HEK293 (cell line): Measurements from ENCODE around the gene ARG2.
A peak's percentile ranks its signal among the peaks of the same experiment; 100 is the strongest.

Source experiments
- KLF1 ChIP-seq: fragments of 450-650 bp; formaldehyde crosslinking; IDR thresholded peaks from 2 replicates; pipeline ENCODE4 v1.5.1; 2016; ENCODE audit warnings: missing biosample characterization, missing genetic modification characterization
- KLF16 ChIP-seq: fragments of 450-650 bp; formaldehyde crosslinking; IDR thresholded peaks from 2 replicates; pipeline ENCODE4 v1.5.1; 2017; ENCODE audit warnings: missing biosample characterization, missing genetic modification characterization
- REPIN1 ChIP-seq: fragments of 450-650 bp; formaldehyde crosslinking; IDR thresholded peaks from 2 replicates; pipeline ENCODE4 v1.5.1; 2017; ENCODE audit warnings: missing biosample characterization, missing genetic modification characterization, low read depth
- SP2 ChIP-seq: fragments of 450-650 bp; formaldehyde crosslinking; IDR thresholded peaks from 2 replicates; pipeline ENCODE4 v1.5.1; 2016; ENCODE audit warnings: missing biosample characterization, missing genetic modification characterization
- ZFP3 ChIP-seq: fragments of 450-650 bp; formaldehyde crosslinking; IDR thresholded peaks from 2 replicates; pipeline ENCODE4 v1.5.1; 2016; ENCODE audit warnings: low read depth, missing biosample characterization, missing genetic modification characterization
- ZFP69B ChIP-seq: fragments of 450-650 bp; formaldehyde crosslinking; IDR thresholded peaks from 2 replicates; pipeline ENCODE4 v1.5.1; 2016; ENCODE audit warnings: missing biosample characterization, missing genetic modification characterization
- ZNF10 ChIP-seq: fragments of 450-650 bp; formaldehyde crosslinking; IDR thresholded peaks from 2 replicates; pipeline ENCODE4 v1.5.1; 2017; ENCODE audit warnings: missing biosample characterization, missing genetic modification characterization
- ZNF112 ChIP-seq: fragments of 450-650 bp; formaldehyde crosslinking; IDR thresholded peaks from 2 replicates; pipeline ENCODE4 v1.5.0; 2017; ENCODE audit warnings: missing biosample characterization, missing genetic modification characterization
- ZNF114 ChIP-seq: fragments of 450-650 bp; formaldehyde crosslinking; IDR thresholded peaks from 2 replicates; pipeline ENCODE4 v1.5.0; 2017; ENCODE audit warnings: missing biosample characterization, missing genetic modification characterization
- ZNF16 ChIP-seq: fragments of 450-650 bp; formaldehyde crosslinking; IDR thresholded peaks from 2 replicates; pipeline ENCODE4 v1.5.1; 2016; ENCODE audit warnings: low read depth, missing biosample characterization, missing genetic modification characterization
- ZNF211 ChIP-seq: fragments of 450-650 bp; formaldehyde crosslinking; IDR thresholded peaks from 2 replicates; pipeline ENCODE4 v1.5.1; 2016; ENCODE audit warnings: low read depth, missing biosample characterization, missing genetic modification characterization
- ZNF239 ChIP-seq: fragments of 450-650 bp; formaldehyde crosslinking; IDR thresholded peaks from 2 replicates; pipeline ENCODE4 v1.5.1; 2016; ENCODE audit warnings: missing biosample characterization, missing genetic modification characterization
- ZNF274 ChIP-seq, 2 experiments: fragments of 200-500 bp in 1 of 2; fragments of 450-650 bp in 1 of 2; sonication (Bioruptor generic) in 1 of 2; formaldehyde crosslinking in 1 of 2; IDR thresholded peaks; 2 replicates each; pipeline versions ENCODE4 v1.5.1 to v1.6.1; 2014 to 2016; ENCODE audit warnings: borderline replicate concordance in 1 of 2, inconsistent platforms in 1 of 2, low read length in 1 of 2, missing biosample characterization in 1 of 2, missing genetic modification characterization in 1 of 2
- ZNF341 ChIP-seq: fragments of 450-650 bp; formaldehyde crosslinking; IDR thresholded peaks from 2 replicates; pipeline ENCODE4; 2016; ENCODE audit warnings: low read depth, missing biosample characterization, missing genetic modification characterization
- ZNF350 ChIP-seq: fragments of 450-650 bp; formaldehyde crosslinking; IDR thresholded peaks from 2 replicates; pipeline ENCODE4 v1.5.0; 2017; ENCODE audit warnings: missing biosample characterization, mild to moderate bottlenecking, missing genetic modification characterization
- ZNF548 ChIP-seq: fragments of 450-650 bp; formaldehyde crosslinking; IDR thresholded peaks from 2 replicates; pipeline ENCODE4 v1.5.1; 2016; ENCODE audit warnings: missing biosample characterization, missing genetic modification characterization
- ZNF629 ChIP-seq: fragments of 450-650 bp; formaldehyde crosslinking; IDR thresholded peaks from 2 replicates; pipeline ENCODE4 v1.5.1; 2017; ENCODE audit warnings: missing biosample characterization, missing genetic modification characterization
- ZNF768 ChIP-seq: fragments of 450-650 bp; formaldehyde crosslinking; IDR thresholded peaks from 2 replicates; pipeline ENCODE4 v1.5.1; 2018; ENCODE audit warnings: missing biosample characterization, mild to moderate bottlenecking, missing genetic modification characterization
- ZNF830 ChIP-seq: fragments of 450-650 bp; IDR thresholded peaks from 2 replicates; pipeline ENCODE4 v1.5.0; 2018; ENCODE audit warnings: missing biosample characterization, missing genetic modification characterization, low read depth, mild to moderate bottlenecking, moderate library complexity
- TF ChIP-seq, protein P1 (sequence below): fragments of 450-650 bp; formaldehyde crosslinking; IDR thresholded peaks from 2 replicates; pipeline ENCODE4 v1.5.1; 2016; ENCODE audit warnings: missing biosample characterization, missing genetic modification characterization
- TF ChIP-seq, protein P2 (sequence below): fragments of 450-650 bp; formaldehyde crosslinking; IDR thresholded peaks from 2 replicates; pipeline ENCODE4 v1.5.1; 2017; ENCODE audit warnings: missing biosample characterization, missing genetic modification characterization
- TF ChIP-seq, protein P3 (sequence below): fragments of 450-650 bp; formaldehyde crosslinking; IDR thresholded peaks from 2 replicates; pipeline ENCODE4 v1.5.1; 2016; ENCODE audit warnings: missing biosample characterization, missing genetic modification characterization
- TF ChIP-seq, protein P4 (sequence below): fragments of 450-650 bp; formaldehyde crosslinking; IDR thresholded peaks from 2 replicates; pipeline ENCODE4 v1.5.1; 2017; ENCODE audit warnings: missing biosample characterization, missing genetic modification characterization
- TF ChIP-seq, protein P5 (sequence below): fragments of 450-650 bp; formaldehyde crosslinking; IDR thresholded peaks from 2 replicates; pipeline ENCODE4 v1.5.1; 2016; ENCODE audit warnings: missing biosample characterization, missing genetic modification characterization
- TF ChIP-seq, protein P6 (sequence below): fragments of 450-650 bp; formaldehyde crosslinking; IDR thresholded peaks from 2 replicates; pipeline ENCODE4 v1.5.1; 2016; ENCODE audit warnings: missing biosample characterization, missing genetic modification characterization, low read depth

The ARG2 gene

DNA sequence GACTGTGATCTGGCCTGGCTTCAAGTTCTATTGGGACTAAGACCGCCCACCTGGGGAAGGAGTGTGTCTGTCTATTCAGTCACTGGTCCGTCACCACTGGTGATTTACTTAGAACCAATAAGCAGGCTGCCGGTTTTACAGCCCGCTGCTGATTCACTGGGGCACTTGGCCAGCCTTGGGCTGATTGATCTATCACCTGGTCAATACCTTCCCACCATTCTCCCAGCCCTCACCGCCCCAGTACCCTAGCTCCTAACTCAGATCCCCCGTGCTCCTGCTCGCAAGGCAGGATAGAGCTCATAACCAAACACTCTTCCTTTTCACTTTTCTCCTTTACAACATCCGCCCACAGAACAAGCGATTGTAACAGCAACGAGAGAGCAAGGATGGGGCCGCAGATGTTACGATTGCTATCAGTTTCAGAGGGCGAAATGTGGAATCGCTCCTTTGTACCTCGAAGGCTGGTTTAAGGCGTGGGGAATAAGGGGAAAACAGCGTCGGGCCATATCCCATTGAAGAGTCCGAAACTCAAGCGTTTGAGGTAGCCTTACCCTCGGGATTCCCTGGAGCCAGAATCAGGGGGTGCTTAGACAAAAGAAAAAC, 75.2 kb downstream of the ARG2 start (continued):
- TF ChIP-seq ZNF830 (tag by site-specific recombination), result no peak
- TF ChIP-seq, protein P1, sequence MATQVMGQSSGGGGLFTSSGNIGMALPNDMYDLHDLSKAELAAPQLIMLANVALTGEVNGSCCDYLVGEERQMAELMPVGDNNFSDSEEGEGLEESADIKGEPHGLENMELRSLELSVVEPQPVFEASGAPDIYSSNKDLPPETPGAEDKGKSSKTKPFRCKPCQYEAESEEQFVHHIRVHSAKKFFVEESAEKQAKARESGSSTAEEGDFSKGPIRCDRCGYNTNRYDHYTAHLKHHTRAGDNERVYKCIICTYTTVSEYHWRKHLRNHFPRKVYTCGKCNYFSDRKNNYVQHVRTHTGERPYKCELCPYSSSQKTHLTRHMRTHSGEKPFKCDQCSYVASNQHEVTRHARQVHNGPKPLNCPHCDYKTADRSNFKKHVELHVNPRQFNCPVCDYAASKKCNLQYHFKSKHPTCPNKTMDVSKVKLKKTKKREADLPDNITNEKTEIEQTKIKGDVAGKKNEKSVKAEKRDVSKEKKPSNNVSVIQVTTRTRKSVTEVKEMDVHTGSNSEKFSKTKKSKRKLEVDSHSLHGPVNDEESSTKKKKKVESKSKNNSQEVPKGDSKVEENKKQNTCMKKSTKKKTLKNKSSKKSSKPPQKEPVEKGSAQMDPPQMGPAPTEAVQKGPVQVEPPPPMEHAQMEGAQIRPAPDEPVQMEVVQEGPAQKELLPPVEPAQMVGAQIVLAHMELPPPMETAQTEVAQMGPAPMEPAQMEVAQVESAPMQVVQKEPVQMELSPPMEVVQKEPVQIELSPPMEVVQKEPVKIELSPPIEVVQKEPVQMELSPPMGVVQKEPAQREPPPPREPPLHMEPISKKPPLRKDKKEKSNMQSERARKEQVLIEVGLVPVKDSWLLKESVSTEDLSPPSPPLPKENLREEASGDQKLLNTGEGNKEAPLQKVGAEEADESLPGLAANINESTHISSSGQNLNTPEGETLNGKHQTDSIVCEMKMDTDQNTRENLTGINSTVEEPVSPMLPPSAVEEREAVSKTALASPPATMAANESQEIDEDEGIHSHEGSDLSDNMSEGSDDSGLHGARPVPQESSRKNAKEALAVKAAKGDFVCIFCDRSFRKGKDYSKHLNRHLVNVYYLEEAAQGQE (tag by site-specific recombination), result no peak
- no peak for TF ChIP-seq ZFP69B (tag by site-specific recombination)
- no peak for TF ChIP-seq KLF16
- TF ChIP-seq SP2, result peak; percentile 74
- TF ChIP-seq, protein P2, sequence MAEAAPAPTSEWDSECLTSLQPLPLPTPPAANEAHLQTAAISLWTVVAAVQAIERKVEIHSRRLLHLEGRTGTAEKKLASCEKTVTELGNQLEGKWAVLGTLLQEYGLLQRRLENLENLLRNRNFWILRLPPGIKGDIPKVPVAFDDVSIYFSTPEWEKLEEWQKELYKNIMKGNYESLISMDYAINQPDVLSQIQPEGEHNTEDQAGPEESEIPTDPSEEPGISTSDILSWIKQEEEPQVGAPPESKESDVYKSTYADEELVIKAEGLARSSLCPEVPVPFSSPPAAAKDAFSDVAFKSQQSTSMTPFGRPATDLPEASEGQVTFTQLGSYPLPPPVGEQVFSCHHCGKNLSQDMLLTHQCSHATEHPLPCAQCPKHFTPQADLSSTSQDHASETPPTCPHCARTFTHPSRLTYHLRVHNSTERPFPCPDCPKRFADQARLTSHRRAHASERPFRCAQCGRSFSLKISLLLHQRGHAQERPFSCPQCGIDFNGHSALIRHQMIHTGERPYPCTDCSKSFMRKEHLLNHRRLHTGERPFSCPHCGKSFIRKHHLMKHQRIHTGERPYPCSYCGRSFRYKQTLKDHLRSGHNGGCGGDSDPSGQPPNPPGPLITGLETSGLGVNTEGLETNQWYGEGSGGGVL (tag by site-specific recombination), result no peak
- peak; percentile 70; the same call in 1 of the 2 replicates for TF ChIP-seq ZNF10
- TF ChIP-seq, protein P3, sequence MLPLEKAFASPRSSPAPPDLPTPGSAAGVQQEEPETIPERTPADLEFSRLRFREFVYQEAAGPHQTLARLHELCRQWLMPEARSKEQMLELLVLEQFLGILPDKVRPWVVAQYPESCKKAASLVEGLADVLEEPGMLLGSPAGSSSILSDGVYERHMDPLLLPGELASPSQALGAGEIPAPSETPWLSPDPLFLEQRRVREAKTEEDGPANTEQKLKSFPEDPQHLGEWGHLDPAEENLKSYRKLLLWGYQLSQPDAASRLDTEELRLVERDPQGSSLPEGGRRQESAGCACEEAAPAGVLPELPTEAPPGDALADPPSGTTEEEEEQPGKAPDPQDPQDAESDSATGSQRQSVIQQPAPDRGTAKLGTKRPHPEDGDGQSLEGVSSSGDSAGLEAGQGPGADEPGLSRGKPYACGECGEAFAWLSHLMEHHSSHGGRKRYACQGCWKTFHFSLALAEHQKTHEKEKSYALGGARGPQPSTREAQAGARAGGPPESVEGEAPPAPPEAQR (tag by site-specific recombination), result no peak
- TF ChIP-seq REPIN1, result no peak
- TF ChIP-seq, protein P4, sequence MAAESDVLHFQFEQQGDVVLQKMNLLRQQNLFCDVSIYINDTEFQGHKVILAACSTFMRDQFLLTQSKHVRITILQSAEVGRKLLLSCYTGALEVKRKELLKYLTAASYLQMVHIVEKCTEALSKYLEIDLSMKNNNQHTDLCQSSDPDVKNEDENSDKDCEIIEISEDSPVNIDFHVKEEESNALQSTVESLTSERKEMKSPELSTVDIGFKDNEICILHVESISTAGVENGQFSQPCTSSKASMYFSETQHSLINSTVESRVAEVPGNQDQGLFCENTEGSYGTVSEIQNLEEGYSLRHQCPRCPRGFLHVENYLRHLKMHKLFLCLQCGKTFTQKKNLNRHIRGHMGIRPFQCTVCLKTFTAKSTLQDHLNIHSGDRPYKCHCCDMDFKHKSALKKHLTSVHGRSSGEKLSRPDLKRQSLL (tag by site-specific recombination), result no peak
- no peak for TF ChIP-seq ZFP3 (tag by site-specific recombination)
- TF ChIP-seq ZNF16 (tag by site-specific recombination), result no peak
- TF ChIP-seq ZNF548 (tag by site-specific recombination), result no peak
- TF ChIP-seq ZNF114, result no peak
- TF ChIP-seq ZNF239 (tag by site-specific recombination), result no peak
- no peak for TF ChIP-seq KLF1 (tag by site-specific recombination)
- TF ChIP-seq ZNF350, result no peak
- TF ChIP-seq ZNF768 (tag by site-specific recombination), result no peak
- no peak for TF ChIP-seq ZNF274 (IDR thresholded peaks at IDR 0.05; ENCODE audit: low read length)
- no peak for TF ChIP-seq ZNF274 (tag by site-specific recombination; IDR thresholded peaks at IDR 0.05; ENCODE audit: borderline replicate concordance)
- TF ChIP-seq, protein P5, sequence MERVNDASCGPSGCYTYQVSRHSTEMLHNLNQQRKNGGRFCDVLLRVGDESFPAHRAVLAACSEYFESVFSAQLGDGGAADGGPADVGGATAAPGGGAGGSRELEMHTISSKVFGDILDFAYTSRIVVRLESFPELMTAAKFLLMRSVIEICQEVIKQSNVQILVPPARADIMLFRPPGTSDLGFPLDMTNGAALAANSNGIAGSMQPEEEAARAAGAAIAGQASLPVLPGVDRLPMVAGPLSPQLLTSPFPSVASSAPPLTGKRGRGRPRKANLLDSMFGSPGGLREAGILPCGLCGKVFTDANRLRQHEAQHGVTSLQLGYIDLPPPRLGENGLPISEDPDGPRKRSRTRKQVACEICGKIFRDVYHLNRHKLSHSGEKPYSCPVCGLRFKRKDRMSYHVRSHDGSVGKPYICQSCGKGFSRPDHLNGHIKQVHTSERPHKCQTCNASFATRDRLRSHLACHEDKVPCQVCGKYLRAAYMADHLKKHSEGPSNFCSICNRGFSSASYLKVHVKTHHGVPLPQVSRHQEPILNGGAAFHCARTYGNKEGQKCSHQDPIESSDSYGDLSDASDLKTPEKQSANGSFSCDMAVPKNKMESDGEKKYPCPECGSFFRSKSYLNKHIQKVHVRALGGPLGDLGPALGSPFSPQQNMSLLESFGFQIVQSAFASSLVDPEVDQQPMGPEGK, result no peak
- peak; percentile 59 for TF ChIP-seq ZNF341 (tag by site-specific recombination)
- no peak for TF ChIP-seq ZNF211 (tag by site-specific recombination)
- TF ChIP-seq ZNF112 (tag by site-specific recombination), result no peak
- TF ChIP-seq, protein P6, sequence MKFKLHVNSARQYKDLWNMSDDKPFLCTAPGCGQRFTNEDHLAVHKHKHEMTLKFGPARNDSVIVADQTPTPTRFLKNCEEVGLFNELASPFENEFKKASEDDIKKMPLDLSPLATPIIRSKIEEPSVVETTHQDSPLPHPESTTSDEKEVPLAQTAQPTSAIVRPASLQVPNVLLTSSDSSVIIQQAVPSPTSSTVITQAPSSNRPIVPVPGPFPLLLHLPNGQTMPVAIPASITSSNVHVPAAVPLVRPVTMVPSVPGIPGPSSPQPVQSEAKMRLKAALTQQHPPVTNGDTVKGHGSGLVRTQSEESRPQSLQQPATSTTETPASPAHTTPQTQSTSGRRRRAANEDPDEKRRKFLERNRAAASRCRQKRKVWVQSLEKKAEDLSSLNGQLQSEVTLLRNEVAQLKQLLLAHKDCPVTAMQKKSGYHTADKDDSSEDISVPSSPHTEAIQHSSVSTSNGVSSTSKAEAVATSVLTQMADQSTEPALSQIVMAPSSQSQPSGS (tag by site-specific recombination), result no peak
- TF ChIP-seq ZNF629 (tag by site-specific recombination), result peak; percentile 49; the same call in 1 of the 2 replicates
